ENCODE data around the gene RAX2.

- no peak for TF ChIP-seq CTCF (IDR thresholded peaks at IDR 0.05 in 2 of 3, conservative IDR thresholded peaks at IDR 0.05 in 1 of 3; ENCODE audit: control insufficient read depth in 2 of 3, extremely low read depth in 1 of 3, insufficient read depth in 1 of 3, low read depth in 3 of 3, low read length in 3 of 3)
- no peak for TF ChIP-seq EZH2 (IDR thresholded peaks at IDR 0.05; ENCODE audit: borderline replicate concordance, control insufficient read depth, low read depth, low read length)
- TF ChIP-seq RAD51 (IDR thresholded peaks at IDR 0.05): no peak
- TF ChIP-seq RCOR1 (conservative IDR thresholded peaks at IDR 0.05; ENCODE audit: low read depth, low read length): no peak
- TF ChIP-seq ELK1 (IDR thresholded peaks at IDR 0.05; ENCODE audit: low read depth, low read length): no peak
- no peak for TF ChIP-seq NFXL1 (IDR thresholded peaks at IDR 0.05; ENCODE audit: borderline replicate concordance)
- TF ChIP-seq CREB1 (IDR thresholded peaks at IDR 0.05; ENCODE audit: low read depth): no peak
- no peak for TF ChIP-seq USF2 (IDR thresholded peaks at IDR 0.05; ENCODE audit: borderline replicate concordance, low read depth, low read length)
- no peak for TF ChIP-seq CEBPB (IDR thresholded peaks at IDR 0.05; ENCODE audit: borderline replicate concordance in 1 of 2, low read depth in 2 of 2, low read length in 2 of 2)
- no peak for TF ChIP-seq POLR2AphosphoS5 (IDR thresholded peaks at IDR 0.05; ENCODE audit: low read length)
Measured at GRCh38 chr19:3752492-3752891, 19.5 kb downstream of the RAX2 start.
